ENCODE data around the gene SHB. TPM values are rescaled to one million over a fixed set of nuclear protein-coding genes. Genes with fewer than 3 reads are reported as not detected.

SHB gene
- total and polyA plus RNA-seq, 11 donors, result 7.8 to 31.4 (median 21.4) TPM

DNA sequence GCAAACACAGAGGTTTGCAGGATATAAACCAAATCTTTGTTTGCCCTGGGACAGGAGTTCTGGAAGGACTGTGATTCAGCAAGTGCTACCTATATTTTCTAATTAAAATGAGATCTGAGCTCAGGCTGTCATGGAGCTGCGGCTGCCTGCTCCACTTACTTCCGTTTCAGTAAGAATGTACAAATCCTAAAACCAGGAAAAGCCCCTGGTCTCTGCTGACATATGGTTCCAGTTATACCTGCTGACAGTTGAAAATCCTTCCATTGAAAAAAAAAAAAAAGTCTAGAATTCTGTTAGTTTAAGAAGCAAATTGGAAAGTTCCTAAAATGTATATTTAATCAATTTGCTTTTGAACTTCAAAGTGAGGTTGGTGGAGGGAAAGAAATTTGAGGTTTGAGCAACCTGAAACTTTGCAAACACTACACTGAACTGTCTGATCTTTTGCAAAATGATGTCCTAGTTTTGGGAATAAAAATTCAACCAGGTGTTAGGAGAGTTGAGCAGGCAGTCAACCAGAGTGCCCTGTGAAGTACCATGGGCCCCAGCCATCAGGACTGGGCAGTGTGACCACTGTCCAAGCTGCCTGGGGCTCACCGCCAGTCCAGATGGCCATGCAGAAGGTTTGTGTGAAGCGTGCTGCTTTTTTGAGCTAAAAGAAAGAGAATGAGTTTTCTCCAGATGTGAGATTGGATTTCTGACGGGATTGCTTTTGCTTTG, 50.6 kb downstream of the SHB start:
- Histone ChIP-seq H3K4me3 (no peak overlapping the region), H3K9me3 (no peaks in the 10 kb centered on the region), H3K4me1 (peaks cover 11 to 75% (median 54%) of the 10 kb centered on the region in 12 donors), H3K27ac (peak overlapping the region in 11 of 12 donors; percentile 40 to 82 (median 57)), H3K36me3 (peaks cover 0 to 21% (median 3%) of the 10 kb centered on the region in 9 donors), H3K27me3 (no peaks in the 10 kb centered on the region)
- TF ChIP-seq, protein P1, sequence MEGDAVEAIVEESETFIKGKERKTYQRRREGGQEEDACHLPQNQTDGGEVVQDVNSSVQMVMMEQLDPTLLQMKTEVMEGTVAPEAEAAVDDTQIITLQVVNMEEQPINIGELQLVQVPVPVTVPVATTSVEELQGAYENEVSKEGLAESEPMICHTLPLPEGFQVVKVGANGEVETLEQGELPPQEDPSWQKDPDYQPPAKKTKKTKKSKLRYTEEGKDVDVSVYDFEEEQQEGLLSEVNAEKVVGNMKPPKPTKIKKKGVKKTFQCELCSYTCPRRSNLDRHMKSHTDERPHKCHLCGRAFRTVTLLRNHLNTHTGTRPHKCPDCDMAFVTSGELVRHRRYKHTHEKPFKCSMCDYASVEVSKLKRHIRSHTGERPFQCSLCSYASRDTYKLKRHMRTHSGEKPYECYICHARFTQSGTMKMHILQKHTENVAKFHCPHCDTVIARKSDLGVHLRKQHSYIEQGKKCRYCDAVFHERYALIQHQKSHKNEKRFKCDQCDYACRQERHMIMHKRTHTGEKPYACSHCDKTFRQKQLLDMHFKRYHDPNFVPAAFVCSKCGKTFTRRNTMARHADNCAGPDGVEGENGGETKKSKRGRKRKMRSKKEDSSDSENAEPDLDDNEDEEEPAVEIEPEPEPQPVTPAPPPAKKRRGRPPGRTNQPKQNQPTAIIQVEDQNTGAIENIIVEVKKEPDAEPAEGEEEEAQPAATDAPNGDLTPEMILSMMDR (IDR thresholded peaks at IDR 0.05), result no peak
- TF ChIP-seq POLR2A (IDR thresholded peaks at IDR 0.05), result no peak
- WGBS, 4 donors, result 71 to 77% (median 74%) methylated on average over 5 of the region's 5 CpGs
- intact Hi-C loops (cut with DNase I), result loop anchor here in 6 of 10 donors (2.0 to 10.0 kb wide), 10 partner anchors 20 to 344 kb away; partner anchors contain the start of gene SHB (in 3 of the 6)
- DNase-seq (no peak), ATAC-seq (no peak)

DNA sequence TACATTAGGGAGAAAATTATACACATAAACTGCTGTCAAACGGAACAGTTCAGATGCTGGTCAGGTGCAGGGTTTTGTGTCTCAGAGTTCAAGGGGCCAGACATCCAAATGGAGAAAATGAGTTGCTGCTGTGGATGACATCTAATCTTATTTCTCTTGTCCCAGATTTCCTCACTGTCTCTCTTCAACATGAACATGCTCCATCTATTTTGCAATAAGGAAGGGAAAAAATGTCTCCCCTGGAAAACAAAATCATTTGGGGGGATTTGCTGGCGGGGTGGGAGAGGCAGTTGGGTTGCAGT, 51.2 kb downstream of the SHB start:
- TF ChIP-seq, protein P1 (IDR thresholded peaks at IDR 0.05), result no peak
- TF ChIP-seq POLR2A (IDR thresholded peaks at IDR 0.05), result no peak
- intact Hi-C loops (cut with DNase I), result loop anchor here in 8 of 10 donors (2.0 to 10.0 kb wide), 10 partner anchors 21 to 344 kb away; partner anchors contain the start of gene SHB (in 5 of the 8)
- Histone ChIP-seq H3K9me3 (no peaks in the 10 kb centered on the region), H3K4me1 (peaks cover 11 to 69% (median 49%) of the 10 kb centered on the region in 12 donors), H3K36me3 (peaks cover 0 to 22% (median 3%) of the 10 kb centered on the region in 9 donors), H3K27ac (peak overlapping the region in 5 of 12 donors; percentile 49 to 85 (median 78)), H3K4me3 (no peak overlapping the region), H3K27me3 (no peaks in the 10 kb centered on the region)
- 82 to 92% (median 86%) methylated on average over 2 of the region's 2 CpGs for WGBS, 4 donors
- DNase-seq (no peak), ATAC-seq (no peak)

DNA sequence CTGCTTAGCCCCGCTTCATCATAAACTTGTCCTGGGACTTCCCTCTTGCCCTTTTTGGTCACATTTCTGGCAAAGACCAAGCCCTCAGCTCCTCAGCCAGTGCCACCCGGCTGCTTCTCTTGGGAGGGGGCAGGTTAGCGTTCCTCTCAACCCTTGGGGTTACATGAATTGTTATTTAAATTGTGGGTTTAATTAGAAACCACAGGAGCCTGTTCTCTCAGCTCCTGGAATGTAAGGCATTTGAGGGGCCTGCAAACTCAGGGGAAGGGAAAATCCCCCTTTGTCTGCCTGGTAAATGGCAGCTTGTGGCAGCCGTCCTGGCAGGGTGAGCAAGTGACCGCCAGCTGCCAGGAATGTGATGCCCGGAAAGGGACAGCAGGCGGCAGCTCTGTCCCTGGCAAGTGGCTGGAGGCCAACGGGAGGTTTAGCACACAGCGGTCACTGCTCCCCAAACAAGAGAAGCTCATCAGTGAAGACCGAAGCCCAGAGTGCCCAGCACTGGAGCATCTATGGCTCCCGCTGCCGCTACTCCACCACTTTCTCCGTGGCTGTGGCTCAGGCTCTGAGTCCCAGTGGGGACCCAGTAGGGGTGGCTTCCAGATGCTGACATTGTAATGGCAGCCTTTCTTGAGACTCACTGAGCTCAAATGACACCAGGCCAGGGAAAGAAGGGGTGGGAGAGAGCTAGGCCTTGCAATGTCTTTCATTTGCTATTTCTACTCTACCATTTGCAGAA, 51.7 kb downstream of the SHB start:
- peak overlapping the region in 10 of 12 donors; percentile 18 to 87 (median 72) for H3K27ac ChIP-seq
- TF ChIP-seq, protein P1 (IDR thresholded peaks at IDR 0.05), result peak in 11 of 12 donors; percentile 24 to 63 (median 49)
- no peak for TF ChIP-seq POLR2A (IDR thresholded peaks at IDR 0.05)
- DNase-seq, result peak; percentile 74 to 88 (median 79)
- H3K27me3 ChIP-seq, result no peaks in the 10 kb centered on the region
- intact Hi-C loops (cut with DNase I), result loop anchor here in 8 of 10 donors (2.0 to 10.0 kb wide), 9 partner anchors 47 to 345 kb away; partner anchors contain the start of gene SHB (in 4 of the 8)
- H3K36me3 ChIP-seq, result peaks cover 0 to 23% (median 3%) of the 10 kb centered on the region in 9 donors
- 42 to 71% (median 51%) methylated on average over 9 to 13 of the region's 13 CpGs for WGBS, 4 donors
- H3K4me3 ChIP-seq, result no peak overlapping the region
- no peaks in the 10 kb centered on the region for H3K9me3 ChIP-seq
- H3K4me1 ChIP-seq, result peaks cover 11 to 65% (median 48%) of the 10 kb centered on the region in 12 donors
- peak; percentile 71 to 90 (median 84) for ATAC-seq
